LNCaP clone FGC (cell line): ENCODE measurements around the gene PNCK.

Experiments
- DNase-seq: peaks from one replicate; pipeline ENCODE4 v3.0.0-alpha.2; 2011; ENCODE audit warnings: low read depth
- H3K4me3 ChIP-seq: 2 replicates; pipeline ENCODE4 v1.5.1; 2011; ENCODE audit warnings: mild to moderate bottlenecking, low read depth, low read length, control low read depth
- CTCF ChIP-seq: IDR thresholded peaks from 2 replicates; pipeline ENCODE4 v1.5.1; 2012; ENCODE audit warnings: mild to moderate bottlenecking; ENCODE audit not compliant: control insufficient read depth, insufficient read depth; ENCODE audit errors: extremely low read depth

Gene PNCK

GRCh38 chrX:153681175-153681574 lies 7.6 kb upstream of the PNCK start:
- no peak overlapping the region for H3K4me3 ChIP-seq
- TF ChIP-seq CTCF, result no peak
- no peak for DNase-seq

GRCh38 chrX:153674219-153674851 lies 722 bp upstream of the PNCK start:
- DNase-seq, result no peak
- H3K4me3 ChIP-seq, result no peak overlapping the region
- TF ChIP-seq CTCF, result no peak

DNA sequence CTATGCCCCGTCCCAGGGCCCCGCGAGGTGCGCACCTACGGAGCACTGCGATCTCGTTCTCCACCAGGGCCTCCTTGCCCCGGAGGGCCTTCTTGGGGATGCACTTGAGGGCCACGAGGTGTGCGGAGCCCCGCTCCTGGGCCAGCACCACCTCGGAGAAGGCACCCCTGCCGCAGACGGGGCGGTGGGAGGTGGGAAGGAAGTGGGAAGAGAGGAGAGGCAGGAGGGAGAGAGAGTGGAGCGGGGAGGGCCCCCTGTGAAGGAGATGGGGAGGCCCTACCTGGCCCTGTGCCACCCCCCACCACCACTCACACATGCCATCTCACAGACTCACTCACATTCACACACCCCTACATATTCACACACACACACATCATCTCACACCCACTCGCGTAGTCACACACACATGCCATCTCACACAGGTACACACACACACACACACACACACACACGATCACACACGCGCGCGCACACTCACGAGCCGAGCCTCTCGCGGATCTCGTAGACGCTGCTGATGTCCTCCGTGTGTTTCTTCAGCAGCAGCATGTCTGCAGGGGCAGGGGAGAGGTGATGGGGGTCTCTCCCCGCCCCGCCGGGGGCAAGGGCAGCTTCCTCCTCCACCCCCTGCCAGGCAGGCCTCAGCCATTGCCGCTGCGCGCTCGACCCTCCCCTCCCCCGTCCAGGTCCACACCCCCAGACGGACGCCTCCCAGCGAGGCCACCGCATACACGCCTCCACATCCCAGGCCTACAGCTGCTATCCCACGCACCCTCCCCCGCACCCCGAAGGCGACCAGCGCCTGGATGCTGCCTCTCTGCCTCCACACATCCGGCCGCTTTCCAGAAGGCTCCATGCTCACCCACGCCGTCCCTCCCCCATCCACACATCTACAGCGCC lies 834 bp downstream of the PNCK start:
- no peak overlapping the region for H3K4me3 ChIP-seq
- DNase-seq, result no peak
- TF ChIP-seq CTCF, result no peak

GRCh38 chrX:153671589-153672530 lies 1.8 kb downstream of the PNCK start:
- no peak for DNase-seq
- no peak overlapping the region for H3K4me3 ChIP-seq
- TF ChIP-seq CTCF, result no peak

DNA sequence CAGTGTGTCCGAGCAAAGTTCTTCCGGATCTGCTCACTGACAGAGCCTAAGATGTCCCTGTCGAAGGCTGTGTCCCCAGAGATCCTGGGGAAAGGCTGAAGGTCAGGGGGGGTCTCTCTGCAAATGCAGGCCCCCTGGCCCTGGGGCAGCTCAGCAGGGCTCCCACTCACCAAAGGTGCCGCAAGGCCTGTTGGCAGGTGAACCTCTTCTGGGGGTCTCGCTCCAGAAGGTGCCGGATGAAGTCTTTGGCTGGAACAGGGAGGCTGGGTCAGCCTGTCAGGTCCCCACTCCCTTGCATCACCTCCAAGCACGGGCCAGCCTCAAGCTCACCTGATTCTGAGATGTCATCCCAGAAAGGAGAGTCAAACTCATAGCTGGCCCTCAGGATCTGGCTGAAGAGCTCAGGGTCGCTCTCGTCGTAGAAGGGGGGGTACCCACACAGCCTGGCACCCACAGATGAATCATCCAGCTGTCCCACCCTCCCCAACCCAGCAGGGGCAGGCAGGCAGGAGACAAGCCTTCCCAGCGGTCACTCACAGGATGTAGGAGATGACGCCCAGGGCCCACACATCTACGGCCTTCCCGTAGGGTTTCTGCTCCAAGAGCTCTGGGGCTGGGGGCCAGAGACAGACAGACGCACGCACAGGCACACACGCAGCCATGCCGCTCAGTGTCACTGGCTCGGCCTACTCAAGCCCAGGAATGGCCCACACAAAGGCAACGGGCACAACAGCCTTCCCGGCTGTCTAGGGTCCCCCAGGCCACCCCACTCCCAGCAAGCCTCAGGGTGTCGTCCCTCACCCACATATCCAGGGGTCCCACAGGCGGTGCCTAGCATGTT lies 2.6 kb downstream of the PNCK start:
- H3K4me3 ChIP-seq, result no peak overlapping the region

More for the DNA sequence above, 2.6 kb downstream of the PNCK start:
- TF ChIP-seq CTCF, result no peak
- DNase-seq, result no peak
